Sigmoid colon (tissue), 4 donors: Measurements from ENCODE around the gene CS.

Experiments used
- CTCF ChIP-seq, 4 experiments: fragments of 450-650 bp in 3 of 4; fragments of 200-600 bp in 1 of 4; IDR thresholded peaks; one replicate each; pipeline ENCODE4 v1.5.1; 2016 to 2019; ENCODE audit warnings: antibody characterized with exemption in 4 of 4, mild to moderate bottlenecking in 3 of 4, moderate library complexity in 2 of 4
- EP300 ChIP-seq, 4 donors: sonication (generic); formaldehyde crosslinking; IDR thresholded peaks; one replicate each; pipeline ENCODE4 v1.6.1; 2017; ENCODE audit warnings: antibody characterized with exemption in 4 of 4
- POLR2AphosphoS5 ChIP-seq, 4 donors: sonication (generic); formaldehyde crosslinking; IDR thresholded peaks; one replicate each; pipeline ENCODE4 v1.6.1; 2017; ENCODE audit warnings: antibody characterized with exemption in 4 of 4

GRCh38 chr12:56304276-56304675, 4.1 kb upstream of the CS start:
- TF ChIP-seq CTCF (IDR thresholded peaks at IDR 0.05) (no peak), EP300 (IDR thresholded peaks at IDR 0.05) (no peak), POLR2AphosphoS5 (IDR thresholded peaks at IDR 0.05) (no peak)
